ENCODE measurements around the gene ZNF793.

Gene ZNF793

DNA sequence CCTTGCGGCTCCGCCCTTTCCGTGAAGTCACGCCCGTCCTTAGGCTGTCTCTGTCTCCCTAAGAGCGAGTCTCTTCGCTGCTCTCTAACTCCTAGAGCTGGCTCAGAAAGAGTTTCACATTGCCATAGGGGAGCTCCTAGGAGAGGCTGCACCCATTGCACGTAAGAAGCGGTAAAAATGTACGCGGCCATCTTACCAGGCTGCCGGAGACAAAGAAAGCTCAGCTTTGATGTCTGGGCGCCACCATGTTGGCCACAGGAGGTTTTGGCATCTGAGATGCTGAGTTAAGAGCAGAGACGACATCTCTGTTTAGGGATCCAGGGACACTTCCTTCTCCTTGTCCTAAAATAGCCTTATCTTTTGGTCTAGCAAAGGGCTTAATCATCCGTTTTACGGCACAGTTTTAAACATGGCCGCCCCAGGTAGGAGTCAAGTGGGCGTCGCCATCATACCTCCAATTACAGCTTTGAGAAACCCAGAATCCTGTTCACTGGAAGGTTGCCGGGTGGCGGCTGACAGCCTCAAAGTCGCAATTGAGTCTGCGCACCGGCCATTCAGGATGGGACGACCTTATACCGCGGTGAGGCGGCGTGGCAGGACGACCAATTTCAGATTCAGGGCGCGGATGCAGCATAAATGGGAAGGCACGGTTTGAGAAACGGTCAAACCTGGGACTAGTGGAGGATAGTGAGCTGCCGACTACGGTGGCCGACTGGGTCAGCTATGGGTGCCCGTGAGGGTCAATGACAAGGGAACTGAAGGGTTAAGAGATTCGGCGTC, at the start of gene ZNF793:
Gene ZNF793 (plus strand): TSS at position 553 of the 780 bp plus-strand sequence. CDS start 16,501 bp downstream, outside the sequence.
- peak; percentile 57 to 70 (median 63) for DNase-seq (ENCODE audit: low read depth in 2 of 3, low spot score in 1 of 3)

- no peak for DNase-seq (ENCODE audit: low read depth in 2 of 3, low spot score in 1 of 3)
Measured at GRCh38 chr19:37466277-37466797, 40.4 kb upstream of the ZNF793 start.

GRCh38 chr19:37466798-37467607, 39.7 kb upstream of the ZNF793 start, which contains the start of gene ZNF569:
Gene ZNF569, minus strand, starts transcription at chr19:37467444. Its CDS starts 22,523 bp downstream, at chr19:37444921.
- DNase-seq (ENCODE audit: low read depth in 2 of 3, low spot score in 1 of 3): peak; percentile 78 to 80 (median 80)

DNA sequence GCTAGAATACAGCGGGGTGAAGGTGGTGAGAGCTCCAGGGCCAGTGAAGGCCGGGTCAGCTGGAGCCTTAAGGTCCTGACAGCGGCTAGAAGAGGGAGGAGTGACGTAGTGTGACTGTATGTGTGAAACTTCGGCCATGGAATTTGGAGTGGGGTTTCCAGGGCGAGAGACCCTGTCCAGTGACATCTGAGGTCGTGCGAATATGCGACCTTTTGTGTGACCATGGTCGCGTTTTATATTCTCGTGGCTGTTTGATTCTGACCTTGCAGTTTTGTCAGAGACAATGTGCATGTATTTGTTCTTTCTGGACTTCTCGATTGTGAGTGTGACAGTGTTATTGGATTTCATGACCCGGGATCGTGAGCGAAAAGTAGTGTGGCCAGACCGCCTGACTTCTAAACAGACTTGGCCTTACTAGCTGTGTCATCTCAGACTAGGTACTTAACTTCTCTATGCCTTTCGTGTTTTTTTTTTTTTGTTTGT, 39.1 kb upstream of the ZNF793 start:
- no peak for DNase-seq (ENCODE audit: low read depth in 2 of 3, low spot score in 1 of 3)

- peak; percentile 77 to 82 (median 79) for DNase-seq (ENCODE audit: low read depth in 2 of 3, low spot score in 1 of 3)
Measured at GRCh38 chr19:37468961-37469777, 37.6 kb upstream of the ZNF793 start, which contains the start of gene ZNF570. Gene ZNF570, plus strand, starts transcription at chr19:37469356. Its CDS starts 999 bp downstream, at chr19:37470355.

DNA sequence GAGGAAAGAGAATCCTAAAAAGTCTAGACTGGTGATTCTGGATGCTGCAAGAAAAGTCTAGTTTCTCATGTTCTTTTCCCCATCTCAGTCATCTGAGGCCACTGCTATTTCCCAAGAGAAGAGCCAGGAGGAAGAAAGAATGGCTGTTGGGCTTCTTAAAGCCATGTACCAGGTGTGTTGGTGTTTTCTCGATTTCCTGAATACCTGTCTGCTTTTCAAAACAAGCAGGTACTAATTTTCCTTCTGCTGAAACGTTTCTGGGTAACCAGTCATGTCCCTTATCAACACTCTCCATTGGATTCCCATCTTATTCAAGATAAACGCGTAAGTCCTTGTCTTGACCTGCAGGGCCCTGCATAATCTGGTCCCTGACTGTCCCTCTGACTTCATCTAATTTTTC, 36.5 kb upstream of the ZNF793 start:
- DNase-seq (ENCODE audit: low read depth in 2 of 3, low spot score in 1 of 3): no peak

DNA sequence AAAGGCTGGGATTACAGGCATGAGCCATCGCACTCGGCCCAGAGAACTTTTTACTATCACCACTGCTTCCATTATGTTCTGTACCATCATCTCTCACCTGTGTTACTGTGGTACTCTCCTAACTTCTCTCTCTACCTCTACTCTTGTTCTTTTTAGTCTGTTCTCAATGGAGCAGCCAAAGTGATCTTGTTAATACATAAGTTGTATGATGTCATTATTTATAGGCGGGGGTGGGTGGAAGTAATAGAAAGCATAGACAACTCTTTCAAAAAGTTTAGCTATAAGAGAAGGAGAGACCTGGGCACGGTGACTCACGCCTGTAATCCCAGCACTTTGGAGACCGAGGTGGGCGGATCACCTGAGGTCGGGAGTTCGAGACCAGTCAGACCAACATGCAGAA, 34.6 kb upstream of the ZNF793 start:
- DNase-seq (ENCODE audit: low read depth in 2 of 3, low spot score in 1 of 3): no peak

DNA sequence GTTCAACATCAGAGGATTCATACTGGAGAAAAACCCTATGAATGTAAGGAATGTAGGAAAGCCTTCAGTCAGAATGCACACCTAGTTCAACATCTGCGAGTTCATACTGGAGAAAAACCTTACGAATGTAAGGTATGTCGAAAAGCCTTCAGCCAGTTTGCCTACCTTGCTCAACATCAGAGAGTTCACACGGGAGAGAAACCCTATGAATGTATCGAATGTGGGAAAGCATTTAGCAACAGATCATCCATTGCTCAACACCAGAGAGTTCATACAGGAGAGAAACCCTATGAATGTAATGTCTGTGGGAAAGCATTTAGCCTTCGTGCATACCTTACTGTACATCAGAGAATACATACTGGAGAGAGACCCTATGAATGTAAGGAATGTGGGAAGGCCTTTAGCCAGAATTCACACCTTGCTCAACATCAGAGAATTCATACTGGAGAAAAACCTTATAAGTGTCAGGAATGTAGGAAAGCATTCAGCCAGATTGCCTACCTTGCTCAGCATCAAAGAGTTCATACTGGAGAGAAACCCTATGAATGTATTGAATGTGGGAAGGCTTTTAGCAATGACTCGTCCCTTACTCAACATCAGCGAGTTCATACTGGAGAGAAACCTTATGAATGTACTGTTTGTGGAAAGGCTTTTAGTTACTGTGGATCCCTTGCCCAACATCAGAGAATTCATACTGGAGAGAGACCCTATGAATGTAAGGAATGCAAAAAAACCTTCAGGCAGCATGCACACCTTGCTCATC, 22.2 kb upstream of the ZNF793 start:
- DNase-seq (ENCODE audit: low read depth in 2 of 3, low spot score in 1 of 3): no peak

DNA sequence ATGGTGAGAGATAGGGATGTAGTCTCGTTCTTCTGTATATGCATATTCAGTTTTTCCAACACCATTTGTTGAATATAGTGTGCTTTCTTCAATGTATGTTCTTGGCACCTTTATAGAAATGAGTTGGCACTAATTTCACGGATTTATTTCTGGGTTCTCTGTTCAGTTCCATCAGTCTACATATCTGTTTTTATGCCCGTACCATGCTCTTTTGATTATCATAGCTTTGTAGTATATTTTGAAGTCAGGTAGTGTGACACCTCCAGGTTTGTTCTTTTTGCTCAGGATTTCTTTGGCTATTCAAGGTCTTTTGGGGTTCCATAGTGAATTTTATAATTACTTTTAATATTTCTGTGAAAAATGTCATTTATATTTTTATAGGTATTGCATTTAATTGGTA, 14.5 kb upstream of the ZNF793 start:
- DNase-seq (ENCODE audit: low read depth in 2 of 3, low spot score in 1 of 3): no peak

GRCh38 chr19:37505958-37506386, 767 bp upstream of the ZNF793 start:
- no peak for DNase-seq (ENCODE audit: low read depth in 2 of 3, low spot score in 1 of 3)

DNA sequence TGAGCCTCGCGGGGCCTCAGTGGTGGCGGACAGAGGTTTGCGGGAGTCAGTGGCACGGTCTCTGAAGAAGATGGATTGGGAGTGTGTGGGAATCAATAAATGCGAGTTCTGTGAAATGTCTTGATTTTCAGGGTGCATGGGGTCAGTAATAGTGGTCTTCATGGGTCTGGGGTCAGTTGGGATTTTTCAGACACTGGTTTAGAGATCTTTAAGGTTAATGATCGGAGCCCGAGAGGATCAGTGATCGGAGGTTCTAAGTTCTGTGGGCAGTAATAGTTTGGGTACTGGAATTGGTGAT, 377 bp downstream of the ZNF793 start:
- DNase-seq (ENCODE audit: low read depth in 2 of 3, low spot score in 1 of 3): no peak

DNA sequence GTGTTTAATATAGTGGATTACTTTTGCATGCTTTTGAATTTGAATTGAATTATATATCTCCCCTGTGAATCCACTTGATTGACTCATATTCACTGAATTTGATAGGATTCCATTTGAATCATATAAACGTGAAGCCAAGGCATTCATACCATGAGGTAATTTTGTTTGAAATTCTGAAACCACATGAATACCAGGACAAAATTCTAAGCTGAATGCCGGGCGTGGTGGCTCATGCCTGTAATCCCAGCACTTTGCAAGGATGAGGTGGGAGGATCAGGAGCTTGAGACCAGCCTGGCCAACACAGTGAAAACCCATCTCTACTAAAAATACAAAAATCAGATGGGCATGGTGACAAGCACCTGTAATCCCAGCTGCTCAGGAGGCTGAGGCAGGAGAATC, 4.4 kb downstream of the ZNF793 start:
- DNase-seq (ENCODE audit: low read depth in 2 of 3, low spot score in 1 of 3): no peak

GRCh38 chr19:37511821-37512220, 5.1 kb downstream of the ZNF793 start:
- DNase-seq (ENCODE audit: low read depth in 2 of 3, low spot score in 1 of 3): no peak

- DNase-seq (ENCODE audit: low read depth in 2 of 3, low spot score in 1 of 3): no peak
Measured at GRCh38 chr19:37513397-37513796, 6.7 kb downstream of the ZNF793 start.

DNA sequence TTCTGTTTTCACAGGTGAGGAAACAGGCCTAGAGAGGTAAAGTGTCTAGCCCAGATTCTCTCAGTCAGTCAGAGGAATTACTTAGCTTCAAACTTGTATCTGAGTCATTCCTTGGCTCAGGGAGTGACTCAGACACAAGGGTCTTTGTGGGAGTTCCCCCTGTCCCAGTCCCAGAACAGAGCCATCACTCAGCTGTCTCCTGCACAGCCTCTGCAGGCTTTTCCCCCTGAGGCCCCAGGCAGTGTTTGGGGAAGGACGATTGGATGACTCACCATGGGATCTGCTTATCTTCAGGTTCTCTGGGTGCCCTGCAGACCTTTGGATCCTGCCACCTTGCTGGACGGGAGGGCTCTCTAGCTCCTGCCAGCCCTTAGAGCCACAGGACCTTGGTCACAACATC, 13.2 kb downstream of the ZNF793 start:
- DNase-seq (ENCODE audit: low read depth in 2 of 3, low spot score in 1 of 3): no peak

GRCh38 chr19:37537391-37537947, 30.7 kb downstream of the ZNF793 start:
- DNase-seq (ENCODE audit: low read depth in 2 of 3, low spot score in 1 of 3): no peak

DNA sequence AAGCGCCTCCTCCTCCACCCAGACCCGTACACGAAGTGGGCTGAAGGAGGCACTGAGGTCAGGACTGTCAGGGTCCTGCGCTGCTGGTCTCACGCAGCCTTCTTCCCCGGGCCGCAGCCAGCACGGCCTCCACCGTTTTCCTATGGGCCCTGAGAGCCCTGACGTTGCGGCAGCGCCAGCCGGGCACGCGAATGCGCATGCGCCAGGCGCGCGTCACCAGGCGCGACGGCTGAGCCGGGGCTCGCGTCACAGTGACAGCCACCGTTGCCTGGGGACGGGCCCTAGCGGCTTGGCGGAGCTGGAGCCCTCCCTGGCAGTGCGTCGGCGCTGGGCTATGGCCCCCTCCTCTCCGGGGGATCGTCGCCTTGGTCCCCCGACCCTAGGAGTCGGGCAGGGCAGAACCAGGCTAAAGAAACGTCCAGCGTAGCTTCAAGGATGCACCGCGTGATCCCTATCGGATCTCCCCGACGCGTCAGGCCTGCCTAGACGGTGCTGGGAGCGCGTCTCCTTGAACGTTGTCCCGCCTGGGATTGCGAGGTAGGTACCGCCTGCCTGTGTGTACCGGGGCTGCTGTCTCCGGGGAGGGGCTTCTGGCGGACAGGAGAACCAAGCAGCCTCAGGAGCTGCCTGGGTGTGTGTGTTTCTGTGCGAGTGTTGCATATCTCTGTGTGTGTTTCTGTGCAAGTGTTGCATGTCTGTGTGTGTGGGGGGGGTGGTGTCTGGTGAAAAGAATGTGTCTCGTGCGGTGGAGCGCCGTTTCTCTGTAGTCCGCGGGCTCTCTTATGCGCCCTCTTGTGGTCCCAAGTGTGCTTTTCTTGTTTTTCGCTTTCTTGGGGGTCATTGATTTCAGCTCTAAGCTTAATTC, 44.6 kb downstream of the ZNF793 start:
- peak; percentile 22 to 50 (median 28) for DNase-seq (ENCODE audit: low read depth in 2 of 3, low spot score in 1 of 3)

DNA sequence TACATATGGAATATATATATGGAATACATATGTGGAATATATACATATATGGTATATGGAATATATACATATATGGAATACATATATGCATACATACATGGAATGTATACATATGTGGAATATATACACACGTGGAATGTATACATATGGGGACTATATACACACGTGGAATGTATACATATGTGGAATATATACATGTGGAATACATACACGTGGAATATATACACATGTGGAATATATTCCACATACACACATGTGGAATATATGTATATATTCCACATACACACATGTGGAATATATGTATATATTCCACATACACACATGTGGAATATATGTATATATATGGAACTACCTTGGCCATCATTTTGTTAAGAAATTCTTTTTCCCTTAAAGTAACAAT, 56.8 kb downstream of the ZNF793 start:
- DNase-seq (ENCODE audit: low read depth in 2 of 3, low spot score in 1 of 3): no peak

Data from stimulated activated CD4-positive, alpha-beta T cell treated with anti-CD3 and anti-CD28 coated beads, Interleukin-12 subunit alpha, Interleukin-12 subunit beta, amount 100 ng/mL, for 48 hours (primary cell).